Naive thymus-derived CD4-positive, alpha-beta T cell (primary cell): ENCODE data around the gene FBLN1. TPM values are rescaled to one million over a fixed set of nuclear protein-coding genes. Genes with fewer than 3 reads are reported as not detected.
"Not testable (repeated sequence)": the region's sequence is repeated elsewhere in the genome, so short reads cannot be mapped to it uniquely, and the experiment has no call there.

ENCODE experiments used
- ATAC-seq: fragments of 150-1000 bp; cut with Tn5 transposase; 2 replicates; pipeline ENCODE4 v1.10.0; 2021; ENCODE audit warnings: mild to moderate bottlenecking, moderate library complexity
- CTCF ChIA-PET: fragments of 350-600 bp; sonication (Branson Sonifier 250); formaldehyde crosslinking; loops from one replicate; lab custom pipeline; 2021; ENCODE audit warnings: antibody characterized with exemption; lab: Charles Lee
- POLR2A ChIA-PET: fragments of 350-600 bp; sonication (Branson Sonifier 250); formaldehyde crosslinking; loops from one replicate; lab custom pipeline; 2021; ENCODE audit warnings: antibody characterized with exemption, inconsistent platforms; lab: Charles Lee
- DNase-seq, 9 donors: peaks; one replicate each; pipeline versions ENCODE4 v3.0.0 to v3.0.0-alpha.2; 2020 to 2022; ENCODE audit warnings: mixed read lengths in 1 of 9
- H3K27ac ChIP-seq: one replicate; pipeline ENCODE4 v1.7.0; 2013; ENCODE audit warnings: mild to moderate bottlenecking, low read depth, low read length, moderate library complexity
- H3K27me3 ChIP-seq, 2 donors: one replicate each; pipeline ENCODE4 v1.7.0; 2013; ENCODE audit warnings: low read length in 2 of 2, mild to moderate bottlenecking in 2 of 2, moderate library complexity in 2 of 2; ENCODE audit not compliant: control insufficient read depth in 2 of 2, insufficient read depth in 2 of 2
- H3K36me3 ChIP-seq, 3 experiments: 1 replicate in 2 of 3; 2 replicates in 1 of 3; pipeline ENCODE4 v1.7.0; 2013; ENCODE audit warnings: low read length in 3 of 3, mild to moderate bottlenecking in 3 of 3, moderate library complexity in 1 of 3; ENCODE audit not compliant: insufficient read depth in 3 of 3, control insufficient read depth in 2 of 3
- H3K4me1 ChIP-seq, 2 donors: one replicate each; pipeline ENCODE4 v1.7.0; 2013; ENCODE audit warnings: low read length in 2 of 2, mild to moderate bottlenecking in 2 of 2, moderate library complexity in 1 of 2; ENCODE audit not compliant: control insufficient read depth in 2 of 2, insufficient read depth in 2 of 2
- H3K4me3 ChIP-seq: 2 replicates; pipeline ENCODE4 v1.7.0; 2013; ENCODE audit warnings: mild to moderate bottlenecking, low read length
- H3K9me3 ChIP-seq, 3 experiments: 1 replicate in 2 of 3; 2 replicates in 1 of 3; pipeline ENCODE4 v1.7.0; 2013; ENCODE audit warnings: low read length in 3 of 3; ENCODE audit not compliant: control insufficient read depth in 2 of 3
- H3K27ac Mint-ChIP-seq, 9 donors: one replicate each; pipeline ENCODE4 v1.8.0; 2020 to 2022; ENCODE audit warnings: mixed read lengths in 9 of 9, mild to moderate bottlenecking in 8 of 9, moderate library complexity in 5 of 9, inconsistent platforms in 2 of 9
- H3K27me3 Mint-ChIP-seq, 5 donors: one replicate each; pipeline ENCODE4 v1.8.0; 2021 to 2022; ENCODE audit warnings: mixed read lengths in 5 of 5, mild to moderate bottlenecking in 1 of 5
- H3K36me3 Mint-ChIP-seq, 5 donors: one replicate each; pipeline ENCODE4 v1.8.0; 2020 to 2022; ENCODE audit warnings: mixed read lengths in 5 of 5, mild to moderate bottlenecking in 3 of 5, inconsistent platforms in 1 of 5
- H3K4me1 Mint-ChIP-seq, 7 donors: one replicate each; pipeline ENCODE4 v1.8.0; 2020 to 2022; ENCODE audit warnings: mixed read lengths in 7 of 7, mild to moderate bottlenecking in 3 of 7, inconsistent platforms in 1 of 7
- H3K4me3 Mint-ChIP-seq, 10 donors: one replicate each; pipeline ENCODE4 v1.8.0; 2020 to 2022; ENCODE audit warnings: mild to moderate bottlenecking in 10 of 10, mixed read lengths in 10 of 10, moderate library complexity in 6 of 10, inconsistent platforms in 2 of 10
- H3K9me3 Mint-ChIP-seq, 11 donors: one replicate each; pipeline ENCODE4 v1.8.0; 2020 to 2022; ENCODE audit warnings: mixed read lengths in 11 of 11, mild to moderate bottlenecking in 4 of 11, inconsistent platforms in 1 of 11, moderate library complexity in 1 of 11
- intact Hi-C, 2 donors: fragments of 100-400 bp; cut with micrococcal nuclease; formaldehyde crosslinking; loops; one replicate each; pipeline ENCODE4 v1.15.1; 2023
- polyA plus RNA-seq, 2 donors: library from polyadenylated mRNA; unstranded; fragments of 300-500 nt; fragmentation: Illumina TruSeq; gene quantifications; one replicate each; pipeline ENCODE4 v1.2.3, GENCODE V29; 2021
- total RNA-seq, 6 experiments: library from RNA in 5 of 6; stranded (reverse) in 5 of 6; gene quantifications; 1 replicate in 5 of 6; 2 replicates in 1 of 6; pipeline ENCODE4 v1.2.3 and lab custom pipeline; 2021 to 2026

The FBLN1 gene
- total and polyA plus RNA-seq, 7 experiments from 2014 or later = 0.11 to 1.1 TPM; not detected in 5

- CTCF ChIA-PET = no interaction called here
- DNase-seq = no peak
These were observed 100.9 kb downstream of the FBLN1 start for GRCh38 chr22:45603619-45604018.

GRCh38 chr22:45608045-45608444 is 105.4 kb downstream of the FBLN1 start:
- POLR2A ChIA-PET, H3K4me3 Mint-ChIP-seq, H3K27me3 ChIP-seq, CTCF ChIA-PET, ATAC-seq, H3K36me3 ChIP-seq, H3K27ac Mint-ChIP-seq, DNase-seq, H3K4me1 ChIP-seq, H3K36me3 Mint-ChIP-seq, H3K9me3 ChIP-seq, H3K4me3 ChIP-seq, H3K27ac ChIP-seq, H3K9me3 Mint-ChIP-seq, intact Hi-C loops: not testable (repeated sequence)
- Mint-ChIP-seq H3K4me1 (peaks cover 0 to 10% (median 0%) of the 10 kb centered on the region in 7 donors), H3K27me3 (peaks cover 2 to 10% (median 6%) of the 10 kb centered on the region in 5 donors)

More at GRCh38 chr22:45603619-45604018, 100.9 kb downstream of the FBLN1 start:
- H3K4me3 ChIP-seq = no peak overlapping the region
- no peaks in the 10 kb centered on the region for H3K9me3 Mint-ChIP-seq
- no peak overlapping the region for H3K4me3 Mint-ChIP-seq
- no peak overlapping the region for H3K27ac ChIP-seq
- POLR2A ChIA-PET = no interaction called here
- H3K27ac Mint-ChIP-seq = no peak overlapping the region
- no peaks in the 10 kb centered on the region for H3K36me3 ChIP-seq
- no peaks in the 10 kb centered on the region for H3K4me1 ChIP-seq
- intact Hi-C loops = no loop called here
- H3K36me3 Mint-ChIP-seq = no peaks in the 10 kb centered on the region
- H3K27me3 Mint-ChIP-seq = peaks cover 2 to 24% (median 10%) of the 10 kb centered on the region in 5 donors
- H3K27me3 ChIP-seq = no peaks in the 10 kb centered on the region
- no peaks in the 10 kb centered on the region for H3K9me3 ChIP-seq
- peaks cover 0 to 6% (median 0%) of the 10 kb centered on the region in 7 donors for H3K4me1 Mint-ChIP-seq
- no peak for ATAC-seq

GRCh38 chr22:45608763-45609180 is 106.1 kb downstream of the FBLN1 start:
- Mint-ChIP-seq H3K9me3 (no peaks in the 10 kb centered on the region), H3K27me3 (peaks cover 2 to 10% (median 6%) of the 10 kb centered on the region in 5 donors), H3K4me1 (peaks cover 0 to 10% (median 0%) of the 10 kb centered on the region in 7 donors), H3K4me3 (peak overlapping the region in 1 of 10 donors; percentile 21), H3K27ac (peak overlapping the region in 1 of 9 donors; percentile 82), H3K36me3 (peaks cover 0 to 2% (median 0%) of the 10 kb centered on the region in 5 donors)
- Histone ChIP-seq H3K4me1 (no peaks in the 10 kb centered on the region), H3K36me3 (no peaks in the 10 kb centered on the region), H3K4me3 (no peak overlapping the region), H3K27ac (no peak overlapping the region), H3K9me3 (no peaks in the 10 kb centered on the region), H3K27me3 (no peaks in the 10 kb centered on the region)
- ChIA-PET CTCF (no interaction called here), POLR2A (no interaction called here)
- intact Hi-C loops = no loop called here
- no peak for DNase-seq
- peak; percentile 70 for ATAC-seq

GRCh38 chr22:45612451-45612901 is 109.8 kb downstream of the FBLN1 start:
- Mint-ChIP-seq H3K27me3 (peaks cover 0 to 2% (median 0%) of the 10 kb centered on the region in 5 donors), H3K4me1 (peaks cover 0 to 10% (median 0%) of the 10 kb centered on the region in 7 donors), H3K27ac (peak overlapping the region in 1 of 9 donors; percentile 87), H3K4me3 (peak overlapping the region in 2 of 10 donors; percentile 3 to 55), H3K36me3 (peaks cover 0 to 2% (median 0%) of the 10 kb centered on the region in 5 donors), H3K9me3 (peaks cover 0 to 3% (median 0%) of the 10 kb centered on the region in 11 donors)
- no peaks in the 10 kb centered on the region for H3K36me3 ChIP-seq
- intact Hi-C loops = no loop called here
- H3K27me3 ChIP-seq = no peaks in the 10 kb centered on the region
- ChIA-PET POLR2A (no interaction called here), CTCF (no interaction called here)
- no peaks in the 10 kb centered on the region for H3K9me3 ChIP-seq
- ATAC-seq = peak; percentile 62
- no peak overlapping the region for H3K27ac ChIP-seq
- no peak overlapping the region for H3K4me3 ChIP-seq
- peak in 1 of 9 donors; percentile 38 for DNase-seq
- no peaks in the 10 kb centered on the region for H3K4me1 ChIP-seq

GRCh38 chr22:45612940-45613339 is 110.3 kb downstream of the FBLN1 start:
- Histone ChIP-seq H3K36me3 (no peaks in the 10 kb centered on the region), H3K4me1 (no peaks in the 10 kb centered on the region), H3K4me3 (no peak overlapping the region), H3K9me3 (no peaks in the 10 kb centered on the region), H3K27me3 (no peaks in the 10 kb centered on the region), H3K27ac (no peak overlapping the region)
- peak overlapping the region in 1 of 9 donors; percentile 87 for H3K27ac Mint-ChIP-seq
- no peak for ATAC-seq
- H3K9me3 Mint-ChIP-seq = peaks cover 0 to 3% (median 0%) of the 10 kb centered on the region in 11 donors
- DNase-seq = no peak
- H3K4me1 Mint-ChIP-seq = peaks cover 0 to 10% (median 0%) of the 10 kb centered on the region in 7 donors
- intact Hi-C loops = no loop called here
- H3K36me3 Mint-ChIP-seq = peaks cover 0 to 2% (median 0%) of the 10 kb centered on the region in 5 donors
- CTCF ChIA-PET = no interaction called here
- peaks cover 0 to 4% (median 0%) of the 10 kb centered on the region in 5 donors for H3K27me3 Mint-ChIP-seq
- POLR2A ChIA-PET = no interaction called here
- peak overlapping the region in 2 of 10 donors; percentile 3 to 55 for H3K4me3 Mint-ChIP-seq

- Mint-ChIP-seq H3K4me1 (peaks cover 0 to 10% (median 0%) of the 10 kb centered on the region in 7 donors), H3K4me3 (no peak overlapping the region), H3K9me3 (peaks cover 0 to 4% (median 0%) of the 10 kb centered on the region in 11 donors), H3K27ac (no peak overlapping the region), H3K36me3 (no peaks in the 10 kb centered on the region), H3K27me3 (peaks cover 0 to 8% (median 0%) of the 10 kb centered on the region in 5 donors)
- Histone ChIP-seq H3K27me3 (no peaks in the 10 kb centered on the region), H3K4me3 (no peak overlapping the region), H3K36me3 (no peaks in the 10 kb centered on the region), H3K9me3 (no peaks in the 10 kb centered on the region), H3K4me1 (no peaks in the 10 kb centered on the region), H3K27ac (no peak overlapping the region)
- ATAC-seq (no peak), DNase-seq (no peak)
- ChIA-PET CTCF (no interaction called here), POLR2A (no interaction called here)
- intact Hi-C loops = no loop called here
These were observed 112.7 kb downstream of the FBLN1 start for GRCh38 chr22:45615364-45615763.

- intact Hi-C loops = no loop called here
- no peak overlapping the region for H3K27ac Mint-ChIP-seq
- no peak for DNase-seq
- POLR2A ChIA-PET = no interaction called here
- no peaks in the 10 kb centered on the region for H3K4me1 ChIP-seq
- peaks cover 0 to 8% (median 0%) of the 10 kb centered on the region in 5 donors for H3K27me3 Mint-ChIP-seq
- ATAC-seq = no peak
- no peaks in the 10 kb centered on the region for H3K9me3 ChIP-seq
- CTCF ChIA-PET = no interaction called here
- H3K27ac ChIP-seq = no peak overlapping the region
- peaks cover 0 to 10% (median 0%) of the 10 kb centered on the region in 7 donors for H3K4me1 Mint-ChIP-seq
- H3K4me3 ChIP-seq = no peak overlapping the region
- H3K9me3 Mint-ChIP-seq = peaks cover 0 to 4% (median 0%) of the 10 kb centered on the region in 11 donors
- no peak overlapping the region for H3K4me3 Mint-ChIP-seq
- H3K36me3 Mint-ChIP-seq = no peaks in the 10 kb centered on the region
- no peaks in the 10 kb centered on the region for H3K36me3 ChIP-seq
- H3K27me3 ChIP-seq = no peaks in the 10 kb centered on the region
These were observed 113.7 kb downstream of the FBLN1 start for GRCh38 chr22:45616432-45616831.
